ENCODE data around the gene PDF.
"Not testable (repeated sequence)": the region's sequence is repeated elsewhere in the genome, so short reads cannot be mapped to it uniquely, and the experiment has no call there.

Gene PDF

DNA sequence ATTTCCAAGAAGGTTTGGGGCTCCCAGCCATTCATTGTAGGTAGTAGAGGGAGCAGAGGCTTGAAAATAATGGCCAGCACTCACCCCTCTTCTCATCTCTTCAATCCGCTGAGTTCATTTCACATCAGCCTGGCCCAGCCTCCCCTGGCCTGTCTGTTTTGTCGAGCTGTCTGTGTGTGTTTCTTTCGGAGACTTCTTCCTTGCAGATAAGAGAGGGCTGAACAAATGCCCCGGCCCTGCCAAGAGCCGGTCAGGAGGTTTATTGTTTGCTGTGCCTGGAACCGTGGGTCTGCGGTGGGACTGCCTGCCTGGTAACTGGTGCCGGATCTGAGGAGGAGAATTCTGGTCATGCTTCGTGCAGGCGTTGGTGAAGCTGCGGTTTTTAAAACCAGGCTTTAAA, 15.9 kb downstream of the PDF start:
- no peak for DNase-seq

DNA sequence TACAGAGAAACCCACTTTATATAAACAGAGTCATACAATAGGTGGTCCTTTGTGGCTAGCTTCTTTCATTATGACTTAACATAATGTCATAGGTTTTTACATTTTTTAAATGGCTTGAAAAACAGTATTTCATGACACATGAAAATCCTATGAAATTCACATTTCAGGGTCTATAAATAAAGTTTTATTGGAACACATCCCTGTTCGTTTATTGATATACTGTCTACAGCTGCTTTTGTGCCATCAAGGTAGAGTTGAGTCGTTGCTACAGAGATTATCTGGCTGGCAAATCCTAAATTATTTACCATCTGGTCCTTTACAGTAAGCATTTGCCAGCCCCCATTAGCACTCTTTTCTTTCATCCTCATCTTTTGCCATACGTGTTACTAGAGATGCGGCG, 16.9 kb downstream of the PDF start:
- no peak for DNase-seq

- DNase-seq = peak; percentile 18
Measured at GRCh38 chr16:69311533-69312387, 18.6 kb downstream of the PDF start.

- DNase-seq = peak; percentile 96
Measured at GRCh38 chr16:69310653-69311532, 19.5 kb downstream of the PDF start, which contains the start of gene VPS4A. TSS of gene VPS4A (plus strand) at chr16:69311350. CDS start at chr16:69311512, 162 bp downstream.

- no peak for DNase-seq
Measured at GRCh38 chr16:69309316-69309715, 21.1 kb downstream of the PDF start.

- no peak for DNase-seq
Measured at GRCh38 chr16:69307856-69308255, 22.5 kb downstream of the PDF start.

DNA sequence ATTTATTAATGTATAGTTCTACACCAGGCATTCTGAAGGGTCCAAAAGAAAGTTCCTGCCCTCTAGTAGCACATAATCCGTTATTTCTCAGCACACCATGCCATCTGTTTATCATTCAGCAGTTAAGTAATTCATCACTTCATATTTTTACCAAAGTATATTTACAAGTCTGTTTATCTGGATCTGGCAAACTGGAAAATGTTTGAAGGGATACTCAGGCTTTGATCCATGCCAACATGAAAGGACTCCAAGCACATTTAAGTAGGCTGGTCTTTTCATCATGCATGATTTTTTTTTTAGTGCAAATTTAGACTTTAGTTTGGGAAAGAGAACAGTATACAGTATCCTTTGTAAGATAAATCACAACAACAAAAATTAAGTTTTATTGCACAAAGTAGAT, 23.3 kb downstream of the PDF start:
- no peak for DNase-seq

DNA sequence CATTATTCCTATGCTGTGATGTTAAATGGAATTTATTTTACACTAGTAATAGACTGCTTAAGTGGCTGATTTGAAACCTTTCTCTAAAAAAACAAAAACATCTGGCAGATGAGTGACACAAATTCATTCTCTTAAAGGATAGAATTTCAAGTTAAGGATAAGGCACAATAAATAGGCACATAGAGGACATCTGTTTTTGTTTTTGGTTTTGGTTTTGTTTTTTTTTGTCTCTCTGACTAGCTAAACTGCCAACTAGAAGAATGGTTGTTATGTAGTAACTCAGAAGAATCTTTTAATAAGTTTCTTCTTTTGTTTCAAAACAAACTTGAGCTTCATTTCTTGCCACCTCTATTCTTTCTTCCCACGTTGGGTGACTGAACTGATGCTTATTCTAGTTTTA, 24.4 kb downstream of the PDF start:
- DNase-seq = no peak

DNA sequence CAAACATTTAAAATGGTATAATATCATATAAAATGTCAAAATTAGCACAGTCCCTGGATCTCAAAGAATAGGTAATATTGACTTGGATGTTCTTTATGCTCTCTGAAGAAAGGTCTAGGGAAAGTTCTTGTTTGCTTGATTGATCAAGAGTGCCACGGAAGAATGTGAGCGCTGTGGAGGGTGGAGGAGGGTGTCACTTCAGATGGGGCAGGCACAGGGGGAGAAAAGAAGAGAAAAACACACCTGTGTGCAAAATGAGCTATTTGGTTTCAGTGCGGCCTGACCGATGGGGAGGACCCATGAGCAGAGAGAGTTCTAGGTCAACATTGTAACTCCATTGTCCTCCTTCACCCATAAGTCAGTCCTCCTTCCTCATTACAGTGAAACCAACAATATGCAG, 28.1 kb downstream of the PDF start:
- DNase-seq = no peak

GRCh38 chr16:69301861-69302260, 28.5 kb downstream of the PDF start:
- DNase-seq = no peak

DNA sequence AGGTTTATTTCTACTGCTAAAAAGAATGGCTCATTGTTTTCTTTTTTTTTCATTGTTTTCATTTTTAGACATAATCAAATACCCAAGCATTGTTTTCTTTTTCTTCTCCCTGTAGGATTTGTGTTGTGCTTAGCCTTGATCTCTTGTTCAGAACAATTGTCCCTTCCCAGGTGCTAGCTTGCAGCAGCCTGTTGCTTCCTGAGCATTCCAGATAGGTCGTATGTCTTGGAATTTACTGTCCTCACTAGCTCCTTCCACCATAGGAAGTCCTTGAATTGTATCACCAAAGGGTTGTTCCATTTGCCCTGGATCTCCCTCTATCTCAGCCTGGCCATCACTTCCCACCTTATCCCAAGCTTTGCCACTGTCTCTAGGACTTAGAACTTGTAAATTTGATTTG, 29.2 kb downstream of the PDF start:
- no peak for DNase-seq

DNA sequence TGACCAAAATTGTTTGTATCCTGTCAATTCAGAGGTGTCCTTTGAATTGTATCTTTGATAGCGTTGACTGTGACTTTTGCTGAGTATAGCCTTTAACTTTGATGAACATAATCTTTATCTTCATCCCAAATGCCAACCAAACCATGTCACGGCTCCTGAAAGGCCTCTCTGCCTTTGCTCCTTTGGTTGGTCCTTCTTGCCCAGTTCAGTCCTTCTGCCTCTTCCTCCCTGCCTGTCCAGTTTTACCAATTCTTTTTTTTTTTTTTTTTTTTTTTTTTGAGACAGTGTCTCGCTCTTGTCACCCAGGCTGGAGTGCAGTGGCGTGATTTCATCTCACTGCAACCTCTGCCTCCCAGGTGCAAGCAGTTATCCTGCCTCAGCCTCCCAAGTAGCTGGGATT, 32.1 kb downstream of the PDF start:
- DNase-seq = no peak

DNA sequence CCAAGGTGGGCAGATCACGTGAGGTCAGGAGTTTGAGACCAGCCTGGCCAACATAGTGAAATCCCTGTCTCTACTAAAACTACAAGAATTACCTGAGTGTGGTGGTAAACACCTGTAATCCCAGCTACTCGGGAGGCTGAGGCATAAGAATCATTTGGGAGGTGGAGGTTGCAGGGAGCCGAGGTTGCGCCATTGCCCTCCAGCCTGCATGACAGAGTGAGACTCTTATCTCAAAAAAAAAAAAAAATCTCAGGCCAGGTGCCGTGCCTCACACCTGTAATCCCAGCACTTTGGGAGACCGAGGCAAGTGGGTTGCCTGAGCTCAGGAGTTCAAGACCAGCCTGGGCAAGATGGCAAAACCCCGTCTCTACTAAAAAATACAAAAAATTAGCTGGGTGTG, 33.6 kb downstream of the PDF start:
- not testable (repeated sequence) for DNase-seq

DNA sequence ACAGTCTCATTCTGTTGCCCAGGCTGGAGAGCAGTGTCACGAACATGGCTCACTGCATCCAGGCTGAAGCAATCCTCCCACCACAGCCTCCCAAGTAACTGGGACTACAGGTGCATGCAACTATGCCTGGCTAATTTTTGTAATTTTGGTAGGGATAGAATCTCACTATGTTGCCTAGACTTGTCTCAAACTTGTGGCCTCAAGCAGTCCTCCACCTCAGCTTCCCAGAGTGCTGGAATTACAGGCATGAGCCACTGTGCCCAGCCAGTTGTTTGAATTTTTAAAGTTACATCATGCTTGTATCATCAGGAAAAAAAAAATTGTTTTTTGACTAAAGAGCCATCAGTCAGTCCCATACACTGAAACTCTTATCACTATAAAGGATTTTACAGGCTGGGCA, 36.3 kb downstream of the PDF start:
- no peak for DNase-seq

- DNase-seq = no peak
Measured at GRCh38 chr16:69293401-69293800, 37.0 kb downstream of the PDF start.

DNA sequence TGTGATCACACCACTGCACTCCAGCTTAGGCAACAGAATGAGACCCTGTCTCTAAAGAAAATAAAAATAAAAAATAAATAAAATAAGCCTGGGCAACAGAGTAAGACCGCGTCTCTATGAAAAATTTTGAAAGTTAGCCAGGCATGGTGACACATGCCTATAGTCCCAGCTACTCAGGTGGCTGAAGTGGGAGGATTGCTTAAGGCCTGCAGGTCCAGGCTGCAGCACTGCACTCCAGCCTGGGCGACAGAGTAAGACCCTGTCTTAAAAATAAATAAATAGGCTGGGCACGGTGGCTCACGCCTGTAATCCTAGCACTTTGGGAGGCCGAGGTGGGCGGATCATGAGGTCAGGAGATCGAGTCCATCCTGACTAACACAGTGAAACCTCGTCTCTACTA, 38.7 kb downstream of the PDF start:
- not testable (repeated sequence) for DNase-seq

- peak; percentile 71 for DNase-seq
Measured at GRCh38 chr16:69286941-69287713, 43.3 kb downstream of the PDF start.

DNA sequence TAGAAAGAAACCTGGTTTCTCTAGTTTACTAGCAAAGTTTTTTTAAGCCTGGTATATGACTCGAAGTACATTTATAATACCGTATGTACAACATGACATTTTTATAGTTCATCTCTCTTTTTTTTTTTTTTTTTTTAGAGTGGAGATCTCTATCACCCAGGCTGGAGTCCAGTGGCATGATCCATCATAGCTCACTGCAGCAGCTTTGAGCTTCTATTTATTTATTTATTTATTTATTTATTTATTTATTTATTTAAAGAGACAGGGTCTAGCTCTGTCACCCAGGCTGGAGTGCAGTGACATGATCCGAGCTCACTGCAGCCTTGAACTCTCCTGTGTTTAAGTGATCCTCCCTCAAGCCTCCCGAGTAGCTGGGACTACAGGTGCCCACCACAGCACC, 45.1 kb downstream of the PDF start:
- no peak for DNase-seq

GRCh38 chr16:69283851-69284250, 46.5 kb downstream of the PDF start:
- no peak for DNase-seq

GRCh38 chr16:69277413-69277812, 53.0 kb downstream of the PDF start:
- DNase-seq = no peak

Measured in CD4-positive, alpha-beta T cell treated with Interleukin-4 for 4 hours (primary cell).